Ishikawa (cell line): ENCODE measurements around the gene KCNAB2.

Experiments
- CEBPB ChIP-seq: IDR thresholded peaks from 2 replicates; pipeline ENCODE4 v1.6.1; 2012
- CREB1 ChIP-seq: IDR thresholded peaks from 2 replicates; pipeline ENCODE4 v1.6.1; 2012; ENCODE audit warnings: low read depth
- EGR1 ChIP-seq: IDR thresholded peaks from 2 replicates; pipeline ENCODE4 v1.6.1; 2012
- EP300 ChIP-seq: IDR thresholded peaks from 2 replicates; pipeline ENCODE4 v1.6.1; 2012; ENCODE audit warnings: borderline replicate concordance
- FOXM1 ChIP-seq: IDR thresholded peaks from 2 replicates; pipeline ENCODE4 v1.6.1; 2012; ENCODE audit warnings: low read depth, borderline replicate concordance
- NFIC ChIP-seq: IDR thresholded peaks from 2 replicates; pipeline ENCODE4 v1.6.1; 2012
- RAD21 ChIP-seq: IDR thresholded peaks from 2 replicates; pipeline ENCODE4 v1.6.1; 2012; ENCODE audit warnings: low read depth
- TAF1 ChIP-seq: IDR thresholded peaks from 2 replicates; pipeline ENCODE4 v1.6.1; 2012; ENCODE audit warnings: low read depth, mild to moderate bottlenecking
- TCF12 ChIP-seq: IDR thresholded peaks from 2 replicates; pipeline ENCODE4 v1.6.1; 2012; ENCODE audit warnings: low read depth
- TEAD4 ChIP-seq: IDR thresholded peaks from 2 replicates; pipeline ENCODE4 v1.6.1; 2012
- USF1 ChIP-seq: IDR thresholded peaks from 2 replicates; pipeline ENCODE4 v1.6.1; 2012
- YY1 ChIP-seq: IDR thresholded peaks from 2 replicates; pipeline ENCODE4 v1.6.1; 2012; ENCODE audit warnings: low read depth
- ZBTB7A ChIP-seq: IDR thresholded peaks from 2 replicates; pipeline ENCODE4 v1.6.1; 2012; ENCODE audit warnings: low read depth
- TF ChIP-seq, protein P1 (sequence below): IDR thresholded peaks from 2 replicates; pipeline ENCODE4 v1.6.1; 2012; ENCODE audit warnings: low read depth, mild to moderate bottlenecking
- TF ChIP-seq, protein P2 (sequence below): IDR thresholded peaks from 2 replicates; pipeline ENCODE4 v1.6.1; 2012

Gene KCNAB2

DNA sequence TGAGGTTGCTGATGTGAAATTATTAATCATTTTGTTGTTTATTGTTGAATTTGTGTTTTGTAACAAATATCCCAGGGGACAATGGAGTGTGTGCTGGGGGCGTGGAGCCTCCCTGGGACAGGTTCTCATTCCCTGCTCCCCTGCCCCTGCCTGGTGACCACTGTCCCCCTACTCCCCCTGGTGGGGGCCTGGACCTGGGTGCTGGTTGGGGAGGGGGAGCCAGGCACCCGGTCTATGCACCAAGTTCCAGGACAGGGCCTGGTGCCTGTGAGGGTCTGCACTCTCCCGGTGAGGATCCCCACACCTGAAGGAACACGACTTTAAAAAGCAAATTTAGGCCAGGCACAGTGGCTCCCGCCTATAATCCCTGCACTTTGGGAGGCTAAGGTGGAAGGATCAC, 92.1 kb downstream of the KCNAB2 start:
- TF ChIP-seq USF1 (no peak), EGR1 (no peak), ZBTB7A (no peak), TAF1 (no peak), CREB1 (no peak), FOXM1 (no peak), NFIC (no peak), RAD21 (no peak), CEBPB (no peak), EP300 (no peak)
- TF ChIP-seq, protein P1, sequence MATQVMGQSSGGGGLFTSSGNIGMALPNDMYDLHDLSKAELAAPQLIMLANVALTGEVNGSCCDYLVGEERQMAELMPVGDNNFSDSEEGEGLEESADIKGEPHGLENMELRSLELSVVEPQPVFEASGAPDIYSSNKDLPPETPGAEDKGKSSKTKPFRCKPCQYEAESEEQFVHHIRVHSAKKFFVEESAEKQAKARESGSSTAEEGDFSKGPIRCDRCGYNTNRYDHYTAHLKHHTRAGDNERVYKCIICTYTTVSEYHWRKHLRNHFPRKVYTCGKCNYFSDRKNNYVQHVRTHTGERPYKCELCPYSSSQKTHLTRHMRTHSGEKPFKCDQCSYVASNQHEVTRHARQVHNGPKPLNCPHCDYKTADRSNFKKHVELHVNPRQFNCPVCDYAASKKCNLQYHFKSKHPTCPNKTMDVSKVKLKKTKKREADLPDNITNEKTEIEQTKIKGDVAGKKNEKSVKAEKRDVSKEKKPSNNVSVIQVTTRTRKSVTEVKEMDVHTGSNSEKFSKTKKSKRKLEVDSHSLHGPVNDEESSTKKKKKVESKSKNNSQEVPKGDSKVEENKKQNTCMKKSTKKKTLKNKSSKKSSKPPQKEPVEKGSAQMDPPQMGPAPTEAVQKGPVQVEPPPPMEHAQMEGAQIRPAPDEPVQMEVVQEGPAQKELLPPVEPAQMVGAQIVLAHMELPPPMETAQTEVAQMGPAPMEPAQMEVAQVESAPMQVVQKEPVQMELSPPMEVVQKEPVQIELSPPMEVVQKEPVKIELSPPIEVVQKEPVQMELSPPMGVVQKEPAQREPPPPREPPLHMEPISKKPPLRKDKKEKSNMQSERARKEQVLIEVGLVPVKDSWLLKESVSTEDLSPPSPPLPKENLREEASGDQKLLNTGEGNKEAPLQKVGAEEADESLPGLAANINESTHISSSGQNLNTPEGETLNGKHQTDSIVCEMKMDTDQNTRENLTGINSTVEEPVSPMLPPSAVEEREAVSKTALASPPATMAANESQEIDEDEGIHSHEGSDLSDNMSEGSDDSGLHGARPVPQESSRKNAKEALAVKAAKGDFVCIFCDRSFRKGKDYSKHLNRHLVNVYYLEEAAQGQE, result no peak

DNA sequence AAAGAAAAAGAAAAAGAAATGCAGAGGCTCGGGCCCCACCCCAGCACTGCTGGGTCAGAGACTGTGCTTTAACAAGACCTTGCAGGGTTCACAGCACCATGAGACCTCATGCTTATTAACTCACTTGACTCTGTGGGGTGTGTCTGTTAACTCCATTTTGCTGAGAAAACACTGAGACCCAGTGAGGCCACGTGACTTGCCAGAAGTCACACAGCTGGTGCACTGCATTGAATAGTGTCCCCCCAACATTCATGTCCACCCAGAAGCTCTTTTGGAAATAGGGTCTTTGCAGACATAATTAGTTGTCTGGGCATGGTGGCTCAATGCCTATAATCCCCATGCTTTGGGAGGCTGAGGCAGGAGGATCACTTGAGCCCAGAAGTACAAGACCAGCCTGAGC, 94.7 kb downstream of the KCNAB2 start:
- TF ChIP-seq EGR1 (no peak), NFIC (no peak), USF1 (0 out of 2 replicates have a peak, but pooled peaks have one; percentile 27)

DNA sequence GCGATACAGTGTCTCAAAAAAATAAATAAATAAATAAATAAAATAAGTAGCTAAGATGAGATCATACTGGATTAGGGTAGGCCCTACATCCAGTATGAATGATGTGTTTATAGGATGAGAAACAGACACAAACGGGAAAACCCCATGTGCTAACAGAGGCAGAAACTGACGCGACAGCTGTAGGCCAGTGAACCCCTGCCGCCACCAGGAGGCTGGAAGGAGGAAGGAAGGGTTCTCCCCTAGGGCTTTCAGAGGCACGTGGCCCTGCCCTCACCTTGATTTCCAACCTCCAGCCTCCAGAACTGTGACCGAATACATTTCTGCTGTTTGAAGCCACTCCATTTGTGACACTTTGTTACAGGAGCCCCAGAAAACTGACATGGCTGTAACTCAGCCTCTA, 95.9 kb downstream of the KCNAB2 start:
- TF ChIP-seq RAD21 (no peak), USF1 (no peak), TEAD4 (no peak), YY1 (no peak), FOXM1 (no peak), EGR1 (no peak), TCF12 (no peak), NFIC (no peak), EP300 (no peak), ZBTB7A (no peak), TAF1 (no peak), CEBPB (no peak), CREB1 (no peak)
- TF ChIP-seq, protein P1, result no peak
- TF ChIP-seq, protein P2, sequence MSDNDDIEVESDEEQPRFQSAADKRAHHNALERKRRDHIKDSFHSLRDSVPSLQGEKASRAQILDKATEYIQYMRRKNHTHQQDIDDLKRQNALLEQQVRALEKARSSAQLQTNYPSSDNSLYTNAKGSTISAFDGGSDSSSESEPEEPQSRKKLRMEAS, result no peak

DNA sequence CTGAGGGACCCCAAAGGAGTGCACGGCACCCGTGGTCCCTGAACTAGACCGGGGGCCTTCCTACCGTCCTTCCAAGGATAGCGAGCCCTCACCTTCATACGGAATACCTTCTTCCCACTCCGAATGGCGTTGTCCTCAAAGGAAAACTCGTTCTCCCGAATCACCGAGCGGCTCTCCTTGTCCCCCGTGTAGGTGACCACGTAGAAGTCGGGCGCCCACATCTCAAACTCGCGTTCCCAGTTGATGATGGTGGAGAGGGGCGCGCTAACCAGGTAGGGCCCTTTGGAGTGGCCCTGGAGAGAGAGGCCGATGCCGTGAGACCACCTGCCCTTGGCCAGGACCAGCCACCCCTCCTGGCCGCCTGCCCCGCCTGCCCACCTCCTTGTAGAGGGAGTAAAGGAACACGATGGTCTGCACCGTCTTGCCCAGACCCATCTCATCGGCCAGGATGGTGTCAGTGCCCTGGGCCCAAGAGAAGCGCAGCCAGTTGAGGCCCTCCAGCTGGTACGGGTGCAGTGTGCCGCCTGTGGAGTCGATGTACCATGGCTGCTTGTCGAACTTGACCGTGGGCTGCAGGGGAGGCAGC, 96.4 kb downstream of the KCNAB2 start:
- TF ChIP-seq, protein P2, result no peak
- TF ChIP-seq TAF1, result no peak
- TF ChIP-seq FOXM1, result no peak
- TF ChIP-seq, protein P1, result no peak
- TF ChIP-seq EP300, result no peak
- no peak for TF ChIP-seq EGR1
- TF ChIP-seq RAD21, result no peak
- TF ChIP-seq ZBTB7A, result no peak
- no peak for TF ChIP-seq NFIC
- no peak for TF ChIP-seq CEBPB
- TF ChIP-seq CREB1, result no peak
- no peak for TF ChIP-seq TEAD4
